GM12878 (cell line): Measurements from ENCODE around the gene CRB2. TPM values are rescaled to one million over a fixed set of nuclear protein-coding genes. Genes with fewer than 3 reads are reported as not detected.

Experiments used
- ATAC-seq: fragments of 200-7000 bp; cut with Tn5 transposase; 3 replicates; pipeline ENCODE4 v1.9.1; 2020; ENCODE audit warnings: mild to moderate bottlenecking, moderate library complexity
- BruUV-seq: library from RNA; stranded (reverse); fragments of 400-500 nt; replicated peaks from 2 replicates; lab custom pipeline; 2021; lab: Mats Ljungman, UMichigan
- CTCF ChIA-PET: fragments of 300-600 bp; sonication (Branson Sonifier 250); formaldehyde crosslinking; extraction: SDS; loops from one replicate; lab custom pipeline; 2021; ENCODE audit warnings: inconsistent platforms; lab: Yijun Ruan, JAX
- POLR2A ChIA-PET: fragments of 350-600 bp; formaldehyde crosslinking; extraction: SDS; loops from one replicate; lab custom pipeline; 2021; ENCODE audit warnings: inconsistent platforms; lab: Charles Lee
- RAD21 ChIA-PET: fragments of 300-600 bp; sonication (Branson Sonifier 250); formaldehyde crosslinking; loops from one replicate; lab custom pipeline; 2023; ENCODE audit warnings: antibody characterized with exemption; ENCODE audit not compliant: unreplicated experiment; lab: Charles Lee
- SMC1A ChIA-PET: fragments of 300-600 bp; sonication (Branson Sonifier 250); formaldehyde crosslinking; loops from one replicate; lab custom pipeline; 2023; ENCODE audit not compliant: unreplicated experiment, uncharacterized antibody; lab: Charles Lee
- DNase-seq: peaks from one replicate; pipeline ENCODE4 v3.0.0-alpha.2; 2011; ENCODE audit warnings: low read depth, low spot score
- FAIRE-seq: peaks from 3 replicates; lab custom pipeline; 2011; peaks lifted over from hg19 to GRCh38; lab: Jason Lieb, UNC
- H2AFZ ChIP-seq: 2 replicates; pipeline ENCODE4 v1.6.0; 2011; ENCODE audit warnings: low read depth, low read length, control low read depth; ENCODE audit not compliant: control insufficient read depth
- H3K27ac ChIP-seq: 2 replicates; pipeline ENCODE4 v1.5.1; 2011; ENCODE audit warnings: control low read depth; ENCODE audit not compliant: control insufficient read depth, insufficient read depth
- H3K27me3 ChIP-seq, 2 experiments: replicated peaks in 1 of 2; 2 replicates each; pipeline versions ENCODE4 v1.6.0 to v1.6.1; 2011; ENCODE audit warnings: low read length in 1 of 2; ENCODE audit not compliant: control insufficient read depth in 2 of 2, insufficient read depth in 2 of 2
- H3K36me3 ChIP-seq, 2 experiments: 2 replicates each; pipeline ENCODE4 v1.5.1; 2011; ENCODE audit warnings: low read length in 1 of 2; ENCODE audit not compliant: control insufficient read depth in 2 of 2, insufficient read depth in 2 of 2
- H3K4me1 ChIP-seq: 2 replicates; pipeline ENCODE4 v1.6.1; 2011; ENCODE audit warnings: mild to moderate bottlenecking, low read length, moderate library complexity, mixed read lengths; ENCODE audit not compliant: control insufficient read depth, insufficient read depth
- H3K4me2 ChIP-seq: 2 replicates; pipeline ENCODE4 v1.6.0; 2011; ENCODE audit warnings: control low read depth; ENCODE audit not compliant: control insufficient read depth, insufficient read depth
- H3K4me3 ChIP-seq: fragments of 200-600 bp; sonication (generic); 2 replicates; pipeline ENCODE4 v1.5.1; 2016
- H3K79me2 ChIP-seq: 2 replicates; pipeline ENCODE4 v1.6.0; 2011; ENCODE audit warnings: low read length; ENCODE audit not compliant: control insufficient read depth, insufficient read depth
- H3K9ac ChIP-seq: 2 replicates; pipeline ENCODE4 v1.8.0; 2011; ENCODE audit warnings: low read length, control low read depth, mixed read lengths; ENCODE audit not compliant: control insufficient read depth, insufficient read depth
- H3K9me3 ChIP-seq: replicated peaks from 3 replicates; pipeline ENCODE4 v1.5.1; 2011; ENCODE audit warnings: mild to moderate bottlenecking, low read length; ENCODE audit not compliant: control insufficient read depth, insufficient read depth
- H4K20me1 ChIP-seq: 2 replicates; pipeline ENCODE4 v1.6.0; 2011; ENCODE audit not compliant: control insufficient read depth, insufficient read depth
- BACH1 ChIP-seq: fragments of 450-650 bp; IDR thresholded peaks from 2 replicates; pipeline ENCODE4 v1.6.1; 2017; ENCODE audit warnings: mild to moderate bottlenecking, borderline replicate concordance
- FOXK2 ChIP-seq: fragments of 450-650 bp; IDR thresholded peaks from 2 replicates; pipeline ENCODE4 v1.6.1; 2017; ENCODE audit warnings: mild to moderate bottlenecking, moderate library complexity
- FOXM1 ChIP-seq: IDR thresholded peaks from 2 replicates; pipeline ENCODE4 v1.6.1; 2012; ENCODE audit warnings: low read depth, mild to moderate bottlenecking, inconsistent platforms, low read length, moderate library complexity
- HDGF ChIP-seq: fragments of 450-650 bp; IDR thresholded peaks from 2 replicates; pipeline ENCODE4 v1.6.1; 2016; ENCODE audit warnings: antibody characterized with exemption
- MEF2B ChIP-seq: fragments of 450-650 bp; IDR thresholded peaks from 2 replicates; pipeline ENCODE4 v1.6.1; 2018; ENCODE audit warnings: mild to moderate bottlenecking, moderate library complexity; ENCODE audit not compliant: partially characterized antibody, poor library complexity, severe bottlenecking
- MXI1 ChIP-seq: fragments of 150-350 bp; IDR thresholded peaks from 2 replicates; pipeline ENCODE4 v1.6.1; 2011; ENCODE audit warnings: low read depth, mild to moderate bottlenecking, inconsistent platforms, low read length, improper control_type of control experiment
- POLR2A ChIP-seq: IDR thresholded peaks from 2 replicates; pipeline ENCODE4 v1.6.1; 2011; ENCODE audit warnings: low read depth, mild to moderate bottlenecking, low read length
- SMARCA5 ChIP-seq: fragments of 450-650 bp; IDR thresholded peaks from 2 replicates; pipeline ENCODE4 v1.6.1; 2017; ENCODE audit warnings: mild to moderate bottlenecking
- ZZZ3 ChIP-seq: IDR thresholded peaks from 2 replicates; pipeline ENCODE4 v1.6.1; 2011; ENCODE audit warnings: low read depth; ENCODE audit not compliant: control insufficient read depth, insufficient read length
- WGBS: methylation state at CpG from one replicate; pipeline ENCODE4 v1.1.6; 2016; ENCODE audit warnings: low lambda C conversion rate; ENCODE audit not compliant: insufficient replicate concordance, insufficient coverage; ENCODE audit errors: missing lambda C conversion rate; 5-methylcytosine and 5-hydroxymethylcytosine counted together
- in situ Hi-C: fragments of 300-500 bp; cut with MboI; formaldehyde crosslinking; loops from 9 replicates; pipeline ENCODE4 v1.14.3; 2018; ENCODE audit warnings: mixed read lengths
- intact Hi-C: fragments of 100-400 bp; cut with micrococcal nuclease; formaldehyde crosslinking; loops from one replicate; pipeline ENCODE4 v1.14.2; 2022; ENCODE audit not compliant: unreplicated experiment
- polyA plus RNA-seq, 11 experiments: library from polyadenylated mRNA; depleted of rRNA in 4 of 11; unstranded in 6 of 11; stranded (reverse) in 5 of 11; fragments of >200 nt; fragmentation: Nextera tagmentation in 4 of 11; fragmentation: Illumina TruSeq in 1 of 11; extraction: Ambion mirVana in 4 of 11; extraction: Trizol in 1 of 11; gene quantifications; 1 replicate in 1 of 11; 2 replicates in 10 of 11; pipeline versions ENCODE4 v1.2.1 to v1.2.3, GENCODE V29; 2011 to 2016; ENCODE audit warnings: inconsistent platforms in 2 of 11, missing spikeins in 2 of 11, low read depth in 1 of 11
- total RNA-seq, 4 experiments: library from RNA; depleted of rRNA in 3 of 4; stranded (reverse); fragments of >200 nt in 3 of 4; fragmentation: Illumina TruSeq in 1 of 4; extraction: Trizol in 1 of 4; gene quantifications; 2 replicates each; pipeline versions ENCODE4 v1.2.1 to v1.2.3, GENCODE V29; 2013 to 2021
- TF ChIP-seq, protein P1 (sequence below): fragments of 450-650 bp; formaldehyde crosslinking; IDR thresholded peaks from 2 replicates; pipeline ENCODE4 v1.4.0; 2020; ENCODE audit warnings: mild to moderate bottlenecking, moderate library complexity
- TF ChIP-seq, protein P2 (sequence below): fragments of 450-650 bp; IDR thresholded peaks from 2 replicates; pipeline ENCODE4 v1.6.1; 2016; ENCODE audit warnings: mild to moderate bottlenecking

The CRB2 gene
- total and polyA plus RNA-seq, 10 of the 15 experiments (the other 5 are each of a cell fraction or from before 2014, with no cell fraction given), result 0.01 to 0.80 (median 0.23) TPM; not detected in 3

- ATAC-seq (no peak), FAIRE-seq (no peak), DNase-seq (no peak)
- no peak for TF ChIP-seq FOXK2
- TF ChIP-seq SMARCA5, result no peak
- no peak for TF ChIP-seq ZZZ3
- TF ChIP-seq BACH1, result no peak
- no peak for TF ChIP-seq MEF2B
- TF ChIP-seq, protein P1, sequence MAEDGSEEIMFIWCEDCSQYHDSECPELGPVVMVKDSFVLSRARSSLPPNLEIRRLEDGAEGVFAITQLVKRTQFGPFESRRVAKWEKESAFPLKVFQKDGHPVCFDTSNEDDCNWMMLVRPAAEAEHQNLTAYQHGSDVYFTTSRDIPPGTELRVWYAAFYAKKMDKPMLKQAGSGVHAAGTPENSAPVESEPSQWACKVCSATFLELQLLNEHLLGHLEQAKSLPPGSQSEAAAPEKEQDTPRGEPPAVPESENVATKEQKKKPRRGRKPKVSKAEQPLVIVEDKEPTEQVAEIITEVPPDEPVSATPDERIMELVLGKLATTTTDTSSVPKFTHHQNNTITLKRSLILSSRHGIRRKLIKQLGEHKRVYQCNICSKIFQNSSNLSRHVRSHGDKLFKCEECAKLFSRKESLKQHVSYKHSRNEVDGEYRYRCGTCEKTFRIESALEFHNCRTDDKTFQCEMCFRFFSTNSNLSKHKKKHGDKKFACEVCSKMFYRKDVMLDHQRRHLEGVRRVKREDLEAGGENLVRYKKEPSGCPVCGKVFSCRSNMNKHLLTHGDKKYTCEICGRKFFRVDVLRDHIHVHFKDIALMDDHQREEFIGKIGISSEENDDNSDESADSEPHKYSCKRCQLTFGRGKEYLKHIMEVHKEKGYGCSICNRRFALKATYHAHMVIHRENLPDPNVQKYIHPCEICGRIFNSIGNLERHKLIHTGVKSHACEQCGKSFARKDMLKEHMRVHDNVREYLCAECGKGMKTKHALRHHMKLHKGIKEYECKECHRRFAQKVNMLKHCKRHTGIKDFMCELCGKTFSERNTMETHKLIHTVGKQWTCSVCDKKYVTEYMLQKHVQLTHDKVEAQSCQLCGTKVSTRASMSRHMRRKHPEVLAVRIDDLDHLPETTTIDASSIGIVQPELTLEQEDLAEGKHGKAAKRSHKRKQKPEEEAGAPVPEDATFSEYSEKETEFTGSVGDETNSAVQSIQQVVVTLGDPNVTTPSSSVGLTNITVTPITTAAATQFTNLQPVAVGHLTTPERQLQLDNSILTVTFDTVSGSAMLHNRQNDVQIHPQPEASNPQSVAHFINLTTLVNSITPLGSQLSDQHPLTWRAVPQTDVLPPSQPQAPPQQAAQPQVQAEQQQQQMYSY (CRISPR knock-in tag), result no peak
- TF ChIP-seq, protein P2, sequence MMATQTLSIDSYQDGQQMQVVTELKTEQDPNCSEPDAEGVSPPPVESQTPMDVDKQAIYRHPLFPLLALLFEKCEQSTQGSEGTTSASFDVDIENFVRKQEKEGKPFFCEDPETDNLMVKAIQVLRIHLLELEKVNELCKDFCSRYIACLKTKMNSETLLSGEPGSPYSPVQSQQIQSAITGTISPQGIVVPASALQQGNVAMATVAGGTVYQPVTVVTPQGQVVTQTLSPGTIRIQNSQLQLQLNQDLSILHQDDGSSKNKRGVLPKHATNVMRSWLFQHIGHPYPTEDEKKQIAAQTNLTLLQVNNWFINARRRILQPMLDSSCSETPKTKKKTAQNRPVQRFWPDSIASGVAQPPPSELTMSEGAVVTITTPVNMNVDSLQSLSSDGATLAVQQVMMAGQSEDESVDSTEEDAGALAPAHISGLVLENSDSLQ, result no peak
- TF ChIP-seq FOXM1, result no peak
- TF ChIP-seq HDGF, result no peak
- TF ChIP-seq MXI1, result no peak
- no peak for TF ChIP-seq POLR2A
- no peaks in the 10 kb centered on the region for H3K9me3 ChIP-seq
- ChIA-PET CTCF (no interaction called here), POLR2A (no interaction called here), RAD21 (no interaction called here), SMC1A (no interaction called here)
- intact Hi-C loops, result no loop called here
- no peak overlapping the region for H3K4me3 ChIP-seq
- WGBS, result 77% methylated on average over 30 of the region's 30 CpGs
- no peak overlapping the region for H3K27ac ChIP-seq
- H3K9ac ChIP-seq, result no peak overlapping the region
- in situ Hi-C loops, result no loop called here
- H4K20me1 ChIP-seq, result no peaks in the 10 kb centered on the region
- no peak overlapping the region for H3K4me2 ChIP-seq
- peaks cover 0 to 5% of the 10 kb centered on the region in 2 experiments; a peak in 2 of 4 replicates for H3K27me3 ChIP-seq
- H2AFZ ChIP-seq, result no peak overlapping the region
- H3K79me2 ChIP-seq, result no peaks in the 10 kb centered on the region
- no TSS peak for BruUV-seq
- no peaks in the 10 kb centered on the region; a peak in 1 of 4 replicates for H3K36me3 ChIP-seq
- H3K4me1 ChIP-seq, result no peaks in the 10 kb centered on the region
Measured at GRCh38 chr9:123378956-123379660, 23.1 kb downstream of the CRB2 start.
